GM10266 (cell line): ENCODE measurements around the gene AHNAK2.
"Not testable (repeated sequence)": the region's sequence is repeated elsewhere in the genome, so short reads cannot be mapped to it uniquely, and the experiment has no call there.

Source experiments
- DNase-seq: peaks from one replicate; pipeline ENCODE4 v3.0.0; 2012; ENCODE audit errors: extremely low spot score
- TF ChIP-seq, protein P1 (sequence below): IDR thresholded peaks from 2 replicates; pipeline ENCODE4 v1.5.1; 2012; ENCODE audit warnings: mild to moderate bottlenecking, low read depth; ENCODE audit not compliant: control insufficient read depth, insufficient read depth; ENCODE audit errors: missing control alignments

Gene AHNAK2

DNA sequence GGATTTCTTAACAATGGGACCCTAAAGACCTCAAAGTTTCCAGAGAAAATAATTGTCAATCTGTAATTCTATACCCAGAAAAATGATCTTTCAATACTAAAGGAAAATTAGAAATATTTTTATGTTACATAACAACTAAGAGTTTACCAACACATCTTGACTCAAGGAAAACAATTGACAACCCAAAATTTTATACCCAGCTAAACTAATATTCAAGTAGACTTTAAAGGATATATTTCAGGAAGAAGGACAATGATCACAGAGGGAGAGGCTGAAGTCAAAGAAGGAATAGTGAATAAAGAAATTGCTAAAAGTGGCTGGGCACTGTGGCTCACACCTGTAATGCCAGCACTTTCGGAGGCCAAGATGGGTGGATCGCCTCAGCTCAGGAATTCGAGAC is 66.1 kb downstream of the AHNAK2 start:
- TF ChIP-seq, protein P1, sequence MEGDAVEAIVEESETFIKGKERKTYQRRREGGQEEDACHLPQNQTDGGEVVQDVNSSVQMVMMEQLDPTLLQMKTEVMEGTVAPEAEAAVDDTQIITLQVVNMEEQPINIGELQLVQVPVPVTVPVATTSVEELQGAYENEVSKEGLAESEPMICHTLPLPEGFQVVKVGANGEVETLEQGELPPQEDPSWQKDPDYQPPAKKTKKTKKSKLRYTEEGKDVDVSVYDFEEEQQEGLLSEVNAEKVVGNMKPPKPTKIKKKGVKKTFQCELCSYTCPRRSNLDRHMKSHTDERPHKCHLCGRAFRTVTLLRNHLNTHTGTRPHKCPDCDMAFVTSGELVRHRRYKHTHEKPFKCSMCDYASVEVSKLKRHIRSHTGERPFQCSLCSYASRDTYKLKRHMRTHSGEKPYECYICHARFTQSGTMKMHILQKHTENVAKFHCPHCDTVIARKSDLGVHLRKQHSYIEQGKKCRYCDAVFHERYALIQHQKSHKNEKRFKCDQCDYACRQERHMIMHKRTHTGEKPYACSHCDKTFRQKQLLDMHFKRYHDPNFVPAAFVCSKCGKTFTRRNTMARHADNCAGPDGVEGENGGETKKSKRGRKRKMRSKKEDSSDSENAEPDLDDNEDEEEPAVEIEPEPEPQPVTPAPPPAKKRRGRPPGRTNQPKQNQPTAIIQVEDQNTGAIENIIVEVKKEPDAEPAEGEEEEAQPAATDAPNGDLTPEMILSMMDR, result no peak
- DNase-seq, result no peak

DNA sequence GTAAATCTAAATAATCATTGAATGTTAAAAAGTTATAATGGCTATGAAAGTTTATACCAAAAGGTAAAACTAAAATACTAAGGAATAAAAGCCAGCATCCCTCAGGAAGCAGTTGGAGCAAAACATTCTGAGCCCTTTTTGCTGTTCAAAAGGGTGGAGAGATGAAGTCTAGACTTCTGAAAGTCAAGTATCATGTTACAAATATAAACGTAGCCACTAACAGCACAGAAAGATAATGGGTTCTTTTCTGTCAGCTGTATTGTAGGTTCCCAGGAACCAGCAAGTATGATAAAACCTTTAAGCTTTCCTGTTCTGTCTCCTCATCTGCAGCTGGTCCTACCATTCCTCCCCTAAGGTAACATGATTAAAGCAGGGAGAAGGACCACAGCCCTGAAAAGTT is 69.9 kb downstream of the AHNAK2 start:
- DNase-seq, result no peak
- TF ChIP-seq, protein P1, result no peak

DNA sequence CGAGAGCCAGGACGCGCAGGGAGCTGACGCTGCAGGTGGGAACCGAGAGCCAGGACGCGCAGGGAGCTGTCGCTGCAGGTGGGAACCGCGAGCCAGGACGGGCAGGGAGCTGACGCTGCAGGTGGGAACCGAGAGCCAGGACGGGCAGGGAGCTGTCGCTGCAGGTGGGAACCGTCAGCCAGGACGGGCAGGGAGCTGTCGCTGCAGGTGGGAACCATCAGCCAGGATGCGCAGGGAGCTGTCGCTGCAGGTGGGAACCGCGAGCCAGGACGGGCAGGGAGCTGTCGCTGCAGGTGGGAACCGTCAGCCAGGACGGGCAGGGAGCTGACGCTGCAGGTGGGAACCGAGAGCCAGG is 72.6 kb downstream of the AHNAK2 start:
- DNase-seq, result not testable (repeated sequence)

DNA sequence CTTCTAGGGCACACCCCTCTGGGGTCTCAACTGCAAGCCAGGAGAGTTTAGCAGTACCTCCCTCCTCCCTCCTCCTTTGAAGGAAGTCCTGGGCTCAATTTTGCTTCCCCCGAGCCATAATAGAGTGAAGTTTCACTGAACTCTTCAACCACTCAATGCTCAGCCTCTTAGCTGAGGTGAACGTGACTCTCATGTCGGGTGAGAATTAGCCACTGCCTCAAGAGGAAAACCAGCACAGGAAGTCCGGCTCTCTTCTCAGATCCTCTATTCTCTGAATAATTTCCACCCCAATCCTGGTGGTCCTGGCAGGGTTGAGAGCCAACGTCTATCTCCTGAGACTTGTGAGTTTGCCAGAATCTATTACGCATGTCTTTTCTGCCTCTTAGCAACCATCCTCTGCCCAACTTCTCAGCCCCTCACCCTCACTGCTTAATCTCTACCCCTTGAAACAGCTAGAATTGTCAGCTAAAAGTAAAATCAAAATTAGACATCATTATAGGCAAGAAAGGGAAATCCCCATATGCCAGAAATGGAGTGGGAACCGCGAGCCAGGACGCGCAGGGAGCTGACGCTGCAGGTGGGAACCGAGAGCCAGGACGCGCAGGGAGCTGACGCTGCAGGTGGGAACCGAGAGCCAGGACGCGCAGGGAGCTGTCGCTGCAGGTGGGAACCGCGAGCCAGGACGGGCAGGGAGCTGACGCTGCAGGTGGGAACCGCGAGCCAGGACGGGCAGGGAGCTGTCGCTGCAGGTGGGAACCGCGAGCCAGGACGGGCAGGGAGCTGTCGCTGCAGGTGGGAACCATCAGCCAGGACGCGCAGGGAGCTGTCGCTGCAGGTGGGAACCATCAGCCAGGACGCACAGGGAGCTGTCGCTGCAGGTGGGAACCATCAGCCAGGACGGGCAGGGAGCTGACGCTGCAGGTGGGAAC is 73.3 kb downstream of the AHNAK2 start:
- not testable (repeated sequence) for DNase-seq

DNA sequence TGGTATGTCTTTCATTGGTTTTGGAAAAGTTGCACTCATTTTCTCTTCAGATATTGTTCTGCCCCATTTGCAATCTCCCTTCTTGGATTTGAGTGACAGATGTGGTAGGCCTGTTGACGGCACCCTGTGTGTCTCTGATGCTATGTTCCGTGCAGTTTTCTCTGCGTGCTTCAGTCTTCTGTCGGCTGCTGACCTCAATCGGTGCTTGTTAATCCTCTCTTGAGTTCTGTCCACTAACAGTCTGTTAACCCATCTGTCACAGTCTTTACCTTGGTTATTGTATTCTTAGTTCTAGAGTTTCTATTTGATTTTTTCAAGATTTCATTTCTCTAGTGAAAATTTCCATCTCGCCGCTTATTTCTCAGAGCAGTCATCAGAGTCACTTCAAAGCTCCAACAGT is 74.2 kb downstream of the AHNAK2 start:
- no peak for DNase-seq
- TF ChIP-seq, protein P1, result no peak

DNA sequence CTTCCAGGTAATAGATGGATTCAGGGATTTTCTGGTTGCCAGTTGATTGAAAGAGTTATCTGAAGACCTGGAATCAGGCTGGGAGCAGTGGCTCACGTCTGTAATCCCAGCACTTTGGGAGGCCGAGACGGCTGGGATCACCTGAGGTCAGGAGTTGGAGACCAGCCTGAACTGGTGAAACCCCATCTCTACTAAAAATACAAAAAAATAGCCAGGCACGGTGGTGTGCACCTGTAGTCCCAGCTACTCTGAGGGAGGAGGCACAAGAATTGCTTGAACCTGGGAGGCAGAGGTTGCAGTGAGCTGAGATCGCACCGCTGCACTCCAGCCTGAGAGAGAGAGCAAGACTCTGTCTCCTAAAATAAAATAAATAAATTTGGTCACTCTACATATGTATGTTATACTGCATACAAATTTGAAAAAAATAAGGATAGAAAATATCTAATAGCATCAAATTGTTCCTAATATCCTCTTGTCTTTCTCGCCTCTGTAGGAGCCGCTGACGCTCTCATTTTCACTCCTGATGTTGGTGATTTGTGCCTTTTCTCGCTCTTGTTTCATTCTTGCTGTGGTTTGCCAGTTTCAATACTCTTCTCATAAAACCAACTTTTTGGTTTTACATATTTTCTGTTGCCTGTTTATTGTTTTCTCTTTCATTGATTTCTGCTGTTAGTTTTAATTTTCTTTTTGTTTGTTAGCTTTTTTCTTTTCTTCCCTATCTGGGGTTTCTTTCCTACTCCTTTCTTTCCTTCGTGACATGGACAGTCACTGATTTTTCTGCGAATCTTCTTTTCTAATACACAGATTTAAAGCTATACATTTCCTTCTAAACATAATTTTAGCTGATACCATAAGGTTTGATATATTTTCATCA is 77.3 kb downstream of the AHNAK2 start:
- peak; percentile 17 for DNase-seq
- TF ChIP-seq, protein P1, result no peak

DNA sequence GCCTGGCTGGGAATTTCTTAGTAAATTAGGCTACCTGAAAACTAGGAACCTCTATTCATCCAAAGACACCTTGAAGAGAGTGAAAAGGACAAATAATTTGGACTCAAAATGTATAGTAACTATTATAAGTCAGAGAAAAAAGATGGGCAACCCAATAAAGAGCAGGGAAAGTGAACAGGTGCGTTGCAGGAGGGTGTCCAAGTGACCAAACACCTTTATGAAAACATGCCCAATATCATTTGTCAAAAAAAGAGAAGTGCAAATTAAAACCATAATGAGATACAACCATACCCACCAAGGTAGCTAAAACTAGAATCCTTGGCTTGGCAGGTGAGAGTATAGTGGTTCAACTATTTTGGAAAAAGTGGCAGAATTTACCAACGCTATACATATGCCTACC is 78.4 kb downstream of the AHNAK2 start:
- no peak for DNase-seq
- TF ChIP-seq, protein P1, result no peak

DNA sequence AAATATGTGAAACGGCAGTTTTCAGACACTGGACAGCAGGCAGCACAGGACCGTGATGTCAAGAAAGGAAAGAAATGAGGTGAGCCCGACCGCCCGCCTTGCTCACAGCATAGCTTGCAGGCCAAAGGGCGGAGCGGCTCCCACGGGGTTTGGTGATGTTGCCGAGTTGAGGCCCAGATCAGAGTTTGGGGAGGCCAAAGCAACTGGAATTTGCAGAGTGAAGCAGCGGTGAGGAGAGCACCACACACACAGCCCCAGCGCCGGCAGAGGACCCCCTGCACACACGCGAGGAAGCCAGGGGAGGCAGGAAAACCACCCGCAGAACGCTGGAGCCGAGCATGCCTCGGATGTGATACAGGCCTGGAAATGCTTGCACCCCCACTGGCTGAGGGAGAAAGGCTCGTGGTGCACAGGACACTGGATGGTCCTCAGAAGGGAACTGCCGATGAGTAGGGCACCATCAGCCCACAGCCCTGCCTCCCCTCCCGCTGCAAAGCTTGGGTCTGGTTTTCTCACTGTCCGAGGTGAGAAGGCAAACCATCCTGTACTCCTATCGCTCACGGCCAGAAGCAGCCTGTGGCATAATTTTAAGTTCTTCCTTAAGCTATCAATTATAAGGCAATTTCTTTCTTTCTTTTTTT is 79.2 kb downstream of the AHNAK2 start:
- DNase-seq, result peak; percentile 5
- TF ChIP-seq, protein P1, result no peak
